Testis (tissue), 2 donors: Measurements from ENCODE around the gene PAX1.

ENCODE experiments used
- POLR2A ChIP-seq: fragments of 450-650 bp; IDR thresholded peaks from one replicate; pipeline ENCODE4 v1.6.1; 2017; ENCODE audit warnings: antibody characterized with exemption, mild to moderate bottlenecking, moderate library complexity
- TF ChIP-seq, protein P1 (sequence below), 3 experiments: fragments of 450-650 bp in 2 of 3; fragments of 200-600 bp in 1 of 3; sonication (generic) in 1 of 3; IDR thresholded peaks; one replicate each; pipeline ENCODE4 v1.5.1; 2016 to 2019; ENCODE audit warnings: antibody characterized with exemption in 3 of 3, mild to moderate bottlenecking in 2 of 3, moderate library complexity in 1 of 3

DNA sequence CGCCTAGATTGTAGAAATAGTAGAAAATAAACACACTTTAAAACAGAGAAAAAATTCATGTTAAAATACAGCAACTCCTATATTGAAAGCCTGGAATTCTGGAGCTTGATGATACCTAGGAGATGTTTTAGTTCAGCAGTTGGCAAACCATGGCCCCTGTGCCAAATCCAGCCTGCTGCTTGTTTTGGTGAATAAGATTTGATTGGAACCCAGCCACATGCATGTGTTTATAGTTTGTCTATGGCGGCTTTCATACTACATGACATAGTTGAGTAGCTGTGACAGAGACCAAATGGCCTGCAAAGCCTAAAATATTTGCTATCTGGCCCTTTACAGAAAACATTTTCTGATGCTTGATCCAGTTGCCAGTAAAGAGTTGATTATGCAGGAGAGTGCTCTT is 57.2 kb downstream of the PAX1 start:
- TF ChIP-seq, protein P1, sequence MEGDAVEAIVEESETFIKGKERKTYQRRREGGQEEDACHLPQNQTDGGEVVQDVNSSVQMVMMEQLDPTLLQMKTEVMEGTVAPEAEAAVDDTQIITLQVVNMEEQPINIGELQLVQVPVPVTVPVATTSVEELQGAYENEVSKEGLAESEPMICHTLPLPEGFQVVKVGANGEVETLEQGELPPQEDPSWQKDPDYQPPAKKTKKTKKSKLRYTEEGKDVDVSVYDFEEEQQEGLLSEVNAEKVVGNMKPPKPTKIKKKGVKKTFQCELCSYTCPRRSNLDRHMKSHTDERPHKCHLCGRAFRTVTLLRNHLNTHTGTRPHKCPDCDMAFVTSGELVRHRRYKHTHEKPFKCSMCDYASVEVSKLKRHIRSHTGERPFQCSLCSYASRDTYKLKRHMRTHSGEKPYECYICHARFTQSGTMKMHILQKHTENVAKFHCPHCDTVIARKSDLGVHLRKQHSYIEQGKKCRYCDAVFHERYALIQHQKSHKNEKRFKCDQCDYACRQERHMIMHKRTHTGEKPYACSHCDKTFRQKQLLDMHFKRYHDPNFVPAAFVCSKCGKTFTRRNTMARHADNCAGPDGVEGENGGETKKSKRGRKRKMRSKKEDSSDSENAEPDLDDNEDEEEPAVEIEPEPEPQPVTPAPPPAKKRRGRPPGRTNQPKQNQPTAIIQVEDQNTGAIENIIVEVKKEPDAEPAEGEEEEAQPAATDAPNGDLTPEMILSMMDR (IDR thresholded peaks at IDR 0.05): no peak
- TF ChIP-seq POLR2A: no peak
